Esophagus (tissue), 2 donors: Measurements from ENCODE around the gene COL2A1. TPM values are rescaled to one million over a fixed set of nuclear protein-coding genes. Genes with fewer than 3 reads are reported as not detected.

ENCODE experiments used
- H3K27ac ChIP-seq, 2 donors: one replicate each; pipeline ENCODE4 v1.5.1; 2013; ENCODE audit warnings: low read depth in 2 of 2, mild to moderate bottlenecking in 2 of 2, inconsistent platforms in 1 of 2, low read length in 1 of 2, moderate library complexity in 1 of 2
- H3K27me3 ChIP-seq, 2 donors: one replicate each; pipeline ENCODE4 v1.6.1; 2013; ENCODE audit warnings: low read length in 2 of 2, control low read depth in 1 of 2, mild to moderate bottlenecking in 1 of 2; ENCODE audit not compliant: insufficient read depth in 2 of 2, control insufficient read depth in 1 of 2
- H3K36me3 ChIP-seq, 2 donors: one replicate each; pipeline ENCODE4 v1.6.1; 2013; ENCODE audit warnings: low read length in 1 of 2; ENCODE audit not compliant: control insufficient read depth in 2 of 2, insufficient read depth in 2 of 2
- H3K4me1 ChIP-seq, 2 donors: one replicate each; pipeline ENCODE4 v1.6.1; 2013; ENCODE audit warnings: low read length in 1 of 2; ENCODE audit not compliant: control insufficient read depth in 2 of 2, insufficient read depth in 2 of 2
- H3K4me3 ChIP-seq, 2 donors: one replicate each; pipeline ENCODE4 v1.5.1; 2013; ENCODE audit warnings: low read length in 2 of 2, mild to moderate bottlenecking in 2 of 2, low read depth in 1 of 2, moderate library complexity in 1 of 2
- H3K9me3 ChIP-seq, 2 donors: one replicate each; pipeline ENCODE4 v1.6.1; 2013; ENCODE audit warnings: mild to moderate bottlenecking in 2 of 2, low read depth in 1 of 2, low read length in 1 of 2, moderate library complexity in 1 of 2; ENCODE audit not compliant: control insufficient read depth in 2 of 2, insufficient read depth in 1 of 2
- WGBS, 2 donors: extraction: QIAGEN DNeasy Blood & Tissue Kit; methylation state at CpG; one replicate each; pipeline ENCODE4 v1.1.7; 2013; 5-methylcytosine and 5-hydroxymethylcytosine counted together
- polyA plus RNA-seq, 2 donors: library from polyadenylated mRNA; stranded (reverse); fragments of 200-250 nt; gene quantifications; one replicate each; pipeline ENCODE4 v1.2.3, GENCODE V29; 2013
- donor health status: healthy with polysubstance abuse.
- donor health status: Bipolar disorder and iron deficiency.

COL2A1 gene
- polyA plus RNA-seq, 2 donors, result 0.01 TPM; not detected in 1

GRCh38 chr12:48023386-48023785 is 19.1 kb upstream of the COL2A1 start:
- Histone ChIP-seq H3K4me1 (no peaks in the 10 kb centered on the region), H3K4me3 (no peak overlapping the region), H3K27ac (no peak overlapping the region), H3K36me3 (no peaks in the 10 kb centered on the region), H3K9me3 (no peaks in the 10 kb centered on the region), H3K27me3 (no peaks in the 10 kb centered on the region)
- 56 to 61% methylated on average over 5 of the region's 5 CpGs for WGBS, 2 donors

- no peak overlapping the region for H3K27ac ChIP-seq
Observed at GRCh38 chr12:48022676-48023385, 18.6 kb upstream of the COL2A1 start.

GRCh38 chr12:48022180-48022521 is 17.9 kb upstream of the COL2A1 start:
- WGBS, 2 donors, result 45 to 55% methylated on average over 3 of the region's 3 CpGs
- Histone ChIP-seq H3K27ac (no peak overlapping the region), H3K9me3 (no peaks in the 10 kb centered on the region), H3K4me3 (no peak overlapping the region), H3K27me3 (no peaks in the 10 kb centered on the region), H3K36me3 (no peaks in the 10 kb centered on the region), H3K4me1 (no peaks in the 10 kb centered on the region)

More at GRCh38 chr12:48022676-48023385, 18.6 kb upstream of the COL2A1 start:
- 60 to 75% methylated on average over 7 of the region's 7 CpGs for WGBS, 2 donors
- no peaks in the 10 kb centered on the region for H3K9me3 ChIP-seq
- no peak overlapping the region for H3K4me3 ChIP-seq
- no peaks in the 10 kb centered on the region for H3K27me3 ChIP-seq
- no peaks in the 10 kb centered on the region for H3K4me1 ChIP-seq
- H3K36me3 ChIP-seq, result no peaks in the 10 kb centered on the region

- no peaks in the 10 kb centered on the region for H3K27me3 ChIP-seq
- no peak overlapping the region for H3K4me3 ChIP-seq
- H3K27ac ChIP-seq, result no peak overlapping the region
- 24 to 28% methylated on average over 5 of the region's 5 CpGs for WGBS, 2 donors
- no peaks in the 10 kb centered on the region for H3K36me3 ChIP-seq
- no peaks in the 10 kb centered on the region for H3K4me1 ChIP-seq
- H3K9me3 ChIP-seq, result no peaks in the 10 kb centered on the region
Observed at GRCh38 chr12:48021485-48022179, 17.4 kb upstream of the COL2A1 start.

- no peaks in the 10 kb centered on the region for H3K27me3 ChIP-seq
- 52 to 62% methylated on average over 3 of the region's 3 CpGs for WGBS, 2 donors
- no peak overlapping the region for H3K4me3 ChIP-seq
- H3K36me3 ChIP-seq, result no peaks in the 10 kb centered on the region
- no peaks in the 10 kb centered on the region for H3K4me1 ChIP-seq
- H3K27ac ChIP-seq, result no peak overlapping the region
- H3K9me3 ChIP-seq, result no peaks in the 10 kb centered on the region
Observed at GRCh38 chr12:48019639-48020265, 15.5 kb upstream of the COL2A1 start.

- H3K27me3 ChIP-seq, result no peaks in the 10 kb centered on the region
- no peaks in the 10 kb centered on the region for H3K9me3 ChIP-seq
- WGBS, 2 donors, result 80 to 83% methylated on average over 4 of the region's 4 CpGs
- H3K4me3 ChIP-seq, result no peak overlapping the region
- no peak overlapping the region for H3K27ac ChIP-seq
- H3K36me3 ChIP-seq, result no peaks in the 10 kb centered on the region
- no peaks in the 10 kb centered on the region for H3K4me1 ChIP-seq
Observed at GRCh38 chr12:48018618-48018995, 14.3 kb upstream of the COL2A1 start.

- 78 to 85% methylated on average over 4 of the region's 4 CpGs for WGBS, 2 donors
- H3K4me1 ChIP-seq, result no peaks in the 10 kb centered on the region
- H3K9me3 ChIP-seq, result no peaks in the 10 kb centered on the region
- H3K36me3 ChIP-seq, result no peaks in the 10 kb centered on the region
- H3K27ac ChIP-seq, result no peak overlapping the region
- no peak overlapping the region for H3K4me3 ChIP-seq
- no peaks in the 10 kb centered on the region for H3K27me3 ChIP-seq
Observed at GRCh38 chr12:48017921-48018617, 13.8 kb upstream of the COL2A1 start.

GRCh38 chr12:48017496-48017895 is 13.2 kb upstream of the COL2A1 start:
- 83% methylated on average over 5 of the region's 5 CpGs for WGBS, 2 donors
- Histone ChIP-seq H3K27me3 (no peaks in the 10 kb centered on the region), H3K9me3 (no peaks in the 10 kb centered on the region), H3K36me3 (no peaks in the 10 kb centered on the region), H3K4me1 (no peaks in the 10 kb centered on the region), H3K4me3 (no peak overlapping the region), H3K27ac (no peak overlapping the region)

- H3K27me3 ChIP-seq, result no peaks in the 10 kb centered on the region
- H3K4me1 ChIP-seq, result no peaks in the 10 kb centered on the region
- no peak overlapping the region for H3K27ac ChIP-seq
- H3K9me3 ChIP-seq, result no peaks in the 10 kb centered on the region
- H3K4me3 ChIP-seq, result no peak overlapping the region
- no peaks in the 10 kb centered on the region for H3K36me3 ChIP-seq
- 71 to 77% methylated on average over 8 of the region's 8 CpGs for WGBS, 2 donors
Observed at GRCh38 chr12:48016373-48017020, 12.2 kb upstream of the COL2A1 start.
